Liver (tissue), 3 donors: Measurements from ENCODE around the gene OSBPL1A.

Source experiments
- CTCF ChIP-seq: fragments of 150-350 bp; IDR thresholded peaks from 2 replicates; pipeline ENCODE4 v1.5.1; 2017; ENCODE audit warnings: improper control_type of control experiment, low read depth, low read length; ENCODE audit not compliant: missing input control
- EGR1 ChIP-seq, 2 donors: IDR thresholded peaks; 2 replicates each; pipeline ENCODE4 v1.6.1; 2016 to 2018; ENCODE audit warnings: antibody characterized with exemption in 2 of 2, low read depth in 2 of 2
- GABPA ChIP-seq, 2 donors: IDR thresholded peaks in 1 of 2; conservative IDR thresholded peaks in 1 of 2; 2 replicates each; pipeline ENCODE4 v1.6.1; 2016; ENCODE audit warnings: antibody characterized with exemption in 2 of 2, mild to moderate bottlenecking in 1 of 2, moderate library complexity in 1 of 2
- HNF4G ChIP-seq: IDR thresholded peaks from 2 replicates; pipeline ENCODE4 v1.6.1; 2016; ENCODE audit warnings: antibody characterized with exemption
- REST ChIP-seq: IDR thresholded peaks from 2 replicates; pipeline ENCODE4 v1.6.1; 2016; ENCODE audit warnings: antibody characterized with exemption, mild to moderate bottlenecking
- TAF1 ChIP-seq: conservative IDR thresholded peaks from 2 replicates; pipeline ENCODE4 v1.6.1; 2016; ENCODE audit warnings: antibody characterized with exemption, mild to moderate bottlenecking
- ZBTB33 ChIP-seq: IDR thresholded peaks from 2 replicates; pipeline ENCODE4 v1.6.1; 2016; ENCODE audit warnings: antibody characterized with exemption
- donor health status: healthy.
- donor health status: healthy.

- no peak for TF ChIP-seq ZBTB33
- no peak for TF ChIP-seq CTCF
- no peak for TF ChIP-seq TAF1
- no peak for TF ChIP-seq REST
- TF ChIP-seq GABPA (IDR thresholded peaks at IDR 0.05 in 1 of 2, conservative IDR thresholded peaks at IDR 0.05 in 1 of 2) = no peak
- no peak for TF ChIP-seq EGR1 (IDR thresholded peaks at IDR 0.05; ENCODE audit: low read depth in 2 of 2)
- no peak for TF ChIP-seq HNF4G
These were observed 80.3 kb downstream of the OSBPL1A start for GRCh38 chr18:24317370-24317769.
